ENCODE measurements around the gene SPATA7. TPM values are rescaled to one million over a fixed set of nuclear protein-coding genes. Genes with fewer than 3 reads are reported as not detected.

Gene SPATA7
- total and polyA plus RNA-seq, 10 of the 15 experiments (the other 5 are each of a cell fraction or from before 2014, with no cell fraction given): 0.39 to 3.0 (median 2.2) TPM

DNA sequence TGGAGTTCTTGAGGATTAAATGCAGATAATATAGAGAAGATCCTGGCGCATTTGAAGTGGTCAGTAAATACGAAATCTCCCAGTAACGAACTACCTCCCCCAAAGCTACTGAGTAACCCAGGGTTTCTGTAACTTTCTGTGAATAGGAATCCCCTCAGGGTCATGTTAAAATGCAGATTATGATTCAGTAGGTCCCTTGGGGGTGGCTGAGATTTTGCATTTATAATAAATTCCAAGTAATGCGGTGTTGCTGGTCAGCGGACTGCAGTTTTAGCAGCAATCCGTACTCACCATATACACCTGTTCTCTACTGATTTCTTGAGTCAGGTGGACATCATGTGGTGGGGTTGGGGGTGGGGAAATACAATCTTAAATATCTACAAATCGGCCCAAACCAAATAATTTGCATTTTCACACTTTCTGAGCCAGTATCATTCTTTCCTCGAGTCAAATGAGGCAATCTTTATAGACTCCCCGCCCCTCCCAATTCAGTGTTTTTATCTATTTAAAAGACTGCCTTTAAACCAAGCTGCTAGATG lies 868 bp downstream of the SPATA7 start:
- Histone ChIP-seq H2AFZ (ENCODE audit: control insufficient read depth, low read depth, low read length) (peak overlapping the region; percentile 93), H3K36me3 (ENCODE audit: control insufficient read depth in 2 of 2, insufficient read depth in 2 of 2, low read length in 1 of 2) (no peaks in the 10 kb centered on the region), H3K9ac (ENCODE audit: control insufficient read depth, insufficient read depth, low read length) (peak overlapping the region; percentile 37; the same call in 1 of the 2 replicates), H3K4me1 (ENCODE audit: control insufficient read depth, insufficient read depth, low read length) (peaks cover 2% of the 10 kb centered on the region; the same call in 1 of the 2 replicates), H4K20me1 (ENCODE audit: control insufficient read depth, insufficient read depth) (no peaks in the 10 kb centered on the region), H3K4me2 (ENCODE audit: control insufficient read depth, insufficient read depth) (peak overlapping the region; percentile 90), H3K27ac (ENCODE audit: control insufficient read depth, insufficient read depth) (no peak overlapping the region), H3K9me3 (replicated peaks; ENCODE audit: control insufficient read depth, insufficient read depth, low read length) (no peaks in the 10 kb centered on the region), H3K27me3 (replicated peaks in 1 of 2; ENCODE audit: control insufficient read depth in 2 of 2, insufficient read depth in 2 of 2, low read length in 1 of 2) (peaks cover 0 to 3% of the 10 kb centered on the region in 2 experiments; a peak in 1 of 4 replicates), H3K4me3 (peak overlapping the region; percentile 83), H3K79me2 (ENCODE audit: control insufficient read depth, insufficient read depth, low read length) (no peaks in the 10 kb centered on the region)
- RAD21 ChIA-PET (ENCODE audit: unreplicated experiment): no interaction called here
- no TSS peak for BruUV-seq (replicated peaks)
- intact Hi-C loops (cut with micrococcal nuclease; ENCODE audit: unreplicated experiment) (loop anchor here (10.0 kb wide), 2 partner anchors 372 to 442 kb away; no protein-coding TSS in a partner anchor), in situ Hi-C loops (cut with MboI) (no loop called here)
- CTCF ChIA-PET: no interaction called here
- FAIRE-seq (no peak), ATAC-seq (peak; percentile 13), DNase-seq (ENCODE audit: low read depth, low spot score) (no peak)
- POLR2A ChIA-PET: no interaction called here
- WGBS (ENCODE audit: insufficient coverage, insufficient replicate concordance, low lambda C conversion rate, missing lambda C conversion rate): 0% methylated on average over 9 of the region's 9 CpGs
- TF ChIP-seq RAD51 (IDR thresholded peaks at IDR 0.05) (peak; percentile 61; the same call in 1 of the 2 replicates), MEF2B (IDR thresholded peaks at IDR 0.05; ENCODE audit: partially characterized antibody, poor library complexity, severe bottlenecking) (peak; percentile 31), RUNX3 (IDR thresholded peaks at IDR 0.05; ENCODE audit: low read length) (0 out of 2 replicates have a peak, but pooled peaks have one; percentile 7), POLR2A (IDR thresholded peaks at IDR 0.05; ENCODE audit: low read depth, low read length) (no peak), ZZZ3 (IDR thresholded peaks at IDR 0.05; ENCODE audit: control insufficient read depth, insufficient read length, low read depth) (no peak), SUZ12 (IDR thresholded peaks at IDR 0.05; ENCODE audit: unreplicated experiment) (no peak)
- TF ChIP-seq, protein P1, sequence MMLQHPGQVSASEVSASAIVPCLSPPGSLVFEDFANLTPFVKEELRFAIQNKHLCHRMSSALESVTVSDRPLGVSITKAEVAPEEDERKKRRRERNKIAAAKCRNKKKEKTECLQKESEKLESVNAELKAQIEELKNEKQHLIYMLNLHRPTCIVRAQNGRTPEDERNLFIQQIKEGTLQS (IDR thresholded peaks at IDR 0.05; ENCODE audit: borderline replicate concordance, extremely low read depth, low read depth, low read length): peak; percentile 2; the same call in 1 of the 2 replicates
- SMC1A ChIA-PET (ENCODE audit: uncharacterized antibody, unreplicated experiment): interaction anchor here (0.7 to 1.5 kb wide), 3 partner anchors 15 to 441 kb away, joined by 3 to 4 read pairs (median 3); no protein-coding TSS in a partner anchor

Measured in GM12878 (cell line).